Stomach (tissue), 4 donors: Measurements from ENCODE around the gene MMEL1.

ENCODE experiments used
- CTCF ChIP-seq, 7 experiments: fragments of 450-650 bp in 4 of 7; fragments of 200-600 bp in 3 of 7; sonication (generic) in 3 of 7; IDR thresholded peaks; one replicate each; pipeline ENCODE4 v1.5.1; 2016 to 2019; ENCODE audit warnings: antibody characterized with exemption in 7 of 7, control low read depth in 2 of 7, mild to moderate bottlenecking in 1 of 7
- EP300 ChIP-seq: sonication (generic); formaldehyde crosslinking; IDR thresholded peaks from one replicate; pipeline ENCODE4 v1.6.1; 2017; ENCODE audit warnings: antibody characterized with exemption
- POLR2AphosphoS5 ChIP-seq, 3 donors: sonication (generic); formaldehyde crosslinking; IDR thresholded peaks; one replicate each; pipeline ENCODE4 v1.6.1; 2016; ENCODE audit warnings: antibody characterized with exemption in 3 of 3

GRCh38 chr1:2556277-2556677 lies 76.5 kb downstream of the MMEL1 start, which contains the start of gene TNFRSF14:
- TF ChIP-seq CTCF (IDR thresholded peaks at IDR 0.05) (no peak), POLR2AphosphoS5 (IDR thresholded peaks at IDR 0.05) (peak in 2 of 3 donors; percentile 55 to 73), EP300 (no peak)
